Measurements from ENCODE around the gene TRPM8.

GRCh38 chr2:233994151-233994550, 77.0 kb downstream of the TRPM8 start:
- no peak for TF ChIP-seq GATA2 (IDR thresholded peaks at IDR 0.05; ENCODE audit: low read depth, low read length)
- no peak for TF ChIP-seq GATA3 (IDR thresholded peaks at IDR 0.05; ENCODE audit: low read depth, low read length)
